Duodenal mucosa (tissue), 2 donors: Measurements from ENCODE around the gene ARMC9.
"Not testable (repeated sequence)": the region's sequence is repeated elsewhere in the genome, so short reads cannot be mapped to it uniquely, and the experiment has no call there.

Experiments used
- H3K27ac ChIP-seq: one replicate; pipeline ENCODE4 v1.7.0; 2013; ENCODE audit warnings: low read depth, low read length
- H3K27me3 ChIP-seq, 2 donors: one replicate each; pipeline ENCODE4 v1.7.0; 2013; ENCODE audit warnings: low read length in 2 of 2, control low read depth in 1 of 2; ENCODE audit not compliant: insufficient read depth in 2 of 2, control insufficient read depth in 1 of 2
- H3K36me3 ChIP-seq, 2 donors: one replicate each; pipeline ENCODE4 v1.7.0; 2013; ENCODE audit warnings: low read length in 2 of 2, control low read depth in 1 of 2; ENCODE audit not compliant: insufficient read depth in 2 of 2, control insufficient read depth in 1 of 2
- H3K4me1 ChIP-seq, 2 donors: one replicate each; pipeline ENCODE4 v1.7.0; 2013; ENCODE audit warnings: low read length in 2 of 2, control low read depth in 1 of 2; ENCODE audit not compliant: insufficient read depth in 2 of 2, control insufficient read depth in 1 of 2
- H3K4me3 ChIP-seq, 2 donors: one replicate each; pipeline ENCODE4 v1.7.0; 2013; ENCODE audit warnings: low read length in 2 of 2, low read depth in 1 of 2
- H3K9ac ChIP-seq, 2 donors: one replicate each; pipeline ENCODE4 v1.7.0; 2013; ENCODE audit warnings: low read length in 2 of 2, low read depth in 1 of 2
- H3K9me3 ChIP-seq, 2 donors: one replicate each; pipeline ENCODE4 v1.7.0; 2013; ENCODE audit warnings: low read length in 2 of 2, control low read depth in 1 of 2; ENCODE audit not compliant: control insufficient read depth in 1 of 2

ARMC9 gene

DNA sequence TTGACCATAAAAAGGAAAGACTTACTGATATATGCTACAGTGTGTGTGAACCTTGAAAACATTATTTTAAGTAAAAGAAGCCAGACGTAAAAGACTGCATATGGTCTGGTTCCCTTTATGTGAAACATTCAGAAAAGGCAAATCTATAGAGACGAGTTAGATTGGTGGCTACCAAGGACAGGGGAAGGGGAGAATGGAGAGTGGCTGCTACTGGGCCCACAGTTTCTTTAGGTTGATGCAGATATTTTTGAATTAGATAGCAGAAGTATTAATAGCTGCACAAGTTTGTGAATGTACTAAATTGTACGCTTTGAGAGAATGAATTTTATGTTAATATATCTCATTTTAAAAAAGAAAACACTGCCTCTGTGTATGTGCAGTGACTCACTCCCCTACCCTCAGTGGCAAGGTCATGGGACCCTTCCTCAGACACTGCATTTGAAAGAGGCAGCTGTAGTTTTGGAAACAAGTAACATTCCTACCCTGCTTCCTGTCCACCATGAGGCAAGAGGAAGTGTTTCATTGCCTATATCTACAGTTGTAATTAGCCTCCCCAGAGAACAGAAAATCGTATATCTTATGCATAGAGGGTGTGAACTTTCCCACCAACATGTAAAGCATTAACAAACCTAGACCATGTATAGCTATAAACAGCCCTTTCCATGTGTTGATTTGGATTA, 29.8 kb upstream of the ARMC9 start:
- Histone ChIP-seq H3K36me3 (peaks cover 40 to 60% of the 10 kb centered on the region in 2 donors), H3K27ac (no peak overlapping the region), H3K27me3 (no peaks in the 10 kb centered on the region), H3K9ac (no peak overlapping the region), H3K4me1 (peaks cover 0 to 6% of the 10 kb centered on the region in 2 donors), H3K4me3 (no peak overlapping the region), H3K9me3 (no peaks in the 10 kb centered on the region)

DNA sequence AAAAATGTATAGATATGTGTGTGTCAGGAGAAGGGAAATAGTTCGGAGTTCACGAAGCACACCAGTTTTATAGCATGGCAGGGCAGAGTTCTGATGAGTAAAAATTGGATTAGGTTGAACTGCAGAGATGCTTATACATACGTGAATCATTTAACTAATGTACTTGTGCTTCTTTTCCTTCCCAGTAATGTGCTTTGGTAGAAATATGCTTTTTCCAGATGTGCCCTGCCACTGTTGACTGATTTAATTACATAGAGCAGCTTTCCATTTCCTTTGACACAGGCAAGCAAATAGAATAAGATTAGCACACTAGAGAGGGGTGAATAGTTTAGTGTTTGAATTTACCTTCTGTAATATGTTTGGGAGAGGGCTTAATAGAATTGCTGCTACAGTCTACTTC, 28.9 kb upstream of the ARMC9 start:
- Histone ChIP-seq H3K36me3 (peaks cover 40 to 61% of the 10 kb centered on the region in 2 donors), H3K27me3 (no peaks in the 10 kb centered on the region), H3K4me3 (no peak overlapping the region), H3K27ac (no peak overlapping the region), H3K9me3 (no peaks in the 10 kb centered on the region), H3K4me1 (peaks cover 0 to 6% of the 10 kb centered on the region in 2 donors), H3K9ac (no peak overlapping the region)

DNA sequence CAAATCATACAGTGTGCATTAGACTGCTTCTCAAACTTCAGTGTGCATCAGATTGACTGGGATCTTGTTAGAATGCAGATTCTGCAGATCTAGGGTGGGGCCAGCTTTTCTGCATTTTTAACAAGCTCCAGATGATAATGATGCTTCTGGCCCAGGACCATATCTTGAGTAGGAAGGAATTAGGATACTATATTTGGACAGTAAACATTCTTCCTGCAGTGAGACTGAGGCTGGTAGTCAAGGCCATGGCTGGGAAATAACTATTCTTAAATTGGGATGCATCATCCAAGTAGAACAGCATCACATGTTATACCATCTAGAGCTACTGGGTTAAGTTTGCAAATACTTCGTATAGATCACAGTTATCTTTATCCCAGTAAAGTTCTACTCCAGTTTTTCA, 28.4 kb upstream of the ARMC9 start:
- no peak overlapping the region for H3K4me3 ChIP-seq
- no peak overlapping the region for H3K9ac ChIP-seq
- H3K9me3 ChIP-seq = no peaks in the 10 kb centered on the region
- H3K27ac ChIP-seq = no peak overlapping the region
- peaks cover 0 to 6% of the 10 kb centered on the region in 2 donors for H3K4me1 ChIP-seq
- no peaks in the 10 kb centered on the region for H3K27me3 ChIP-seq
- peaks cover 40 to 66% of the 10 kb centered on the region in 2 donors for H3K36me3 ChIP-seq

DNA sequence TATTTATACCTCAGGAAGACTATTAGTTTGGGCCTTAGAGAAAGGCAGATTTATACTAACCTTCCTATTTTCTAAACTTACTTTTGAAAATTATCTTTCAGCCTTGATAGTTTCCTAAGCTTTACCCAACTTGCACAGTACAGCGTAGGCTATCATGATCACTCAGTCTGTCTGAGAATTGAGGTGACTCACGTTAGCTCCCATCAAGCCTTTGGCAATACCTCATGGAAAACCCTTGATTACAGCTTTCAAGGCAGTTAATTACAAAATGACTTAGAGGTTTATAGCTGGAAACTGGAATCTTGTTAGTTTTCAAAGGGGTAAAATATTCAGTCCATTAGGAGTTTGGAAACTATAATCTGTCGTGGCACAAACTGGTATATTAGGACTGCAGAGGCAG, 26.4 kb upstream of the ARMC9 start:
- Histone ChIP-seq H3K4me1 (peaks cover 0 to 6% of the 10 kb centered on the region in 2 donors), H3K4me3 (no peak overlapping the region), H3K27ac (no peak overlapping the region), H3K9ac (no peak overlapping the region), H3K36me3 (peaks cover 28 to 52% of the 10 kb centered on the region in 2 donors), H3K27me3 (no peaks in the 10 kb centered on the region), H3K9me3 (no peaks in the 10 kb centered on the region)

DNA sequence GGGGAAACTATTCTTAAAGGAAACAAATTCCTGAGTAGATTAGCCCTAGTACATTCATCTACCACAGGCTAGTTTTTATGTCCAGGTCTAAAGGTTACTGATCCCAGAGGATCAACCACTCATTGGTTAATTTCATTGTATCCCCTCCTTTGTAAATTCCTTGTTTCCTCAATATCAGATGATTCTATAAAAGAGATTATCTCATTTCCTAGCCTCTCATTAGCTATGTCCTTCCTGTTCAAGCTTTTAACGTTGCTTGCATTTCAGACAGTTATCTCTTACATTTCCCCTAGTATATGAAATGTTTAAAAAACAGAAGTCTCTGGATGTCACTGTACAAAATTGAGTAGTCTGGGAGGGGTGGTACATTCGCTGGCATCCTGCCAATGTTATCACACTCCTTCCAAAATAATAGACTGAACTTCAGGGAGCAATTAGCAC, 24.2 kb upstream of the ARMC9 start:
- Histone ChIP-seq H3K4me1 (peaks cover 0 to 3% of the 10 kb centered on the region in 2 donors), H3K27ac (no peak overlapping the region), H3K27me3 (no peaks in the 10 kb centered on the region), H3K9me3 (no peaks in the 10 kb centered on the region), H3K9ac (no peak overlapping the region), H3K36me3 (peaks cover 23 to 39% of the 10 kb centered on the region in 2 donors), H3K4me3 (no peak overlapping the region)

DNA sequence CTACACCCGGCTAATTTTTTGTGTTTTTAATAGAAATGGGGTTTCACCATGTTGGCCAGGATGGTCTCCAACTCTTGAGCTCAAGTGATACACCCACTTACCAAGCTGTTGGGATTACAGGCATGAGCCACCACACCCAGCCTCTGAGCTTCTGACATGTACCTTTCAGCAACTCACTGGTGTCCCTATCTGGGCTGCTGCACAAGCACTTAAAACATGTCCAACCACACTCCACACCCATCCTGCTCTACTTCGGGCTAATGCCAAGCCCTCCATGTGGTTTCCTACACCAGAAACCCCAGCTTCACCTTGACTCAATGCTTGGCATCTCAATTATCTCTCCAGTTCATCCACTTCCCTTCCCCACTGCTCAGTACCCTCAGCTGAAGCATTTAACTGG, 22.4 kb upstream of the ARMC9 start:
- peaks cover 13 to 28% of the 10 kb centered on the region in 2 donors for H3K36me3 ChIP-seq
- H3K4me3 ChIP-seq = no peak overlapping the region
- H3K27ac ChIP-seq = no peak overlapping the region
- H3K9ac ChIP-seq = no peak overlapping the region
- H3K9me3 ChIP-seq = no peaks in the 10 kb centered on the region
- H3K27me3 ChIP-seq = no peaks in the 10 kb centered on the region
- H3K4me1 ChIP-seq = peaks cover 9 to 12% of the 10 kb centered on the region in 2 donors

DNA sequence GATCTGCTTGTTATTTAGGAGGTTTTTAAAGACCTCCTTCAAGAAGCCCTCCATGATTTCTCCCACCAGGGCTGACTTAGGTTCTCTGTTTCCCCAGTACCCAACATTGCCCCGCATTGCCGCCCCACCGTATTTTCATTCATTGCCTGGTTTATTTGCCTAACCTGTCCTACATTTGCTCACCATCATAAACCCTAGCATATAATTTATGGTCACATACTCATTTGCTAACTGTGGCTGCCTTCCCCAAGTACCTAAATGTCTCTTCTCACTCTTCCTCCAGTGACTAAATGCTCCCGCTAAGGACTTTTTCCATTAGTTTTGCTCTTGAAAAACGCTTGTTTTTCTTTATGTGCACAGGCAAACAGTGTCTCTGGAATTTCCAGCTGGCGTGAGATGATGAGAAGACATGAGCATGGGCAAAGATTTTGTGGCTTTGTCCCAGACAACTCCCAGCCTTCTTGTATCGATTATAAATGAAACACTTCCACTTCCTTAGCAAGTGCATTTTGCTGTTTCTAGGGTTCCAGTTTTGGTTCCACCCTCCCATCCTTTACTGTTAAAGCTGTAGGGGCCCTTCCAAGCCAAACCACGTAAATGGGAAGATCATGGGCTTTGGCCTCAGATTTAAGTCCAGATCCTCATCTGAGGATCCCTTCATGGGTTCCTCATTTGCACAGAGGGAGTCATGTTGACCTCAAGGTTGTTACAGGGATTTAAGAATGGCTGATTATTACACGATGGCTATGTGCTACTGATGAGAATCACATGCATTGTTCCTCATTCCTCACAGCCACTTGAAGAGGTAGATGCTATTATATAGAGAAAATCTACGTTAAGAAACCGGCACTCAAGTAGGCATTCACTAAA, 21.0 kb upstream of the ARMC9 start:
- Histone ChIP-seq H3K27me3 (no peaks in the 10 kb centered on the region), H3K4me3 (no peak overlapping the region), H3K4me1 (peaks cover 12 to 14% of the 10 kb centered on the region in 2 donors), H3K9ac (no peak overlapping the region), H3K36me3 (peaks cover 5 to 20% of the 10 kb centered on the region in 2 donors), H3K9me3 (no peaks in the 10 kb centered on the region), H3K27ac (no peak overlapping the region)

DNA sequence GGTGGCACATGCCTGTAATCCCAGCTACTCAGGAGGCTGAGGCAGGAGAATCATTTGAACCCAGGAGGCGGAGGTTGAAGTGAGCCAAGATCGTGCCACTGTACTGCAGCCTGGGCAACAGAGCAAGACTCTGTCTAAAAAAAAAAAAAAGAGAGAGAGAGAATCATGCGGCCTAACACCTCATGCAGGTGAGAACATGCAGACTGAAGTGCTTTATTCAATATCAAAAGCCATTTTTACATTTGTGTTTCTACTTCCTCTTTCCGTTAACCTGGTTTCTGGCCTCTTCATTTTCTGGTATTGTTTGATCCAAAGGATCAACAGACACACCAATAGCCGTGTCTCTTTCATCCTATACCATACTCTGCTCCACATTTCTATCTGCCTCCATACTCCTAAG, 19.6 kb upstream of the ARMC9 start:
- not testable (repeated sequence) for H3K27me3 ChIP-seq, H3K9me3 ChIP-seq, H3K4me3 ChIP-seq, H3K27ac ChIP-seq, H3K36me3 ChIP-seq, H3K9ac ChIP-seq
- H3K4me1 ChIP-seq = peaks cover 12 to 17% of the 10 kb centered on the region in 2 donors

DNA sequence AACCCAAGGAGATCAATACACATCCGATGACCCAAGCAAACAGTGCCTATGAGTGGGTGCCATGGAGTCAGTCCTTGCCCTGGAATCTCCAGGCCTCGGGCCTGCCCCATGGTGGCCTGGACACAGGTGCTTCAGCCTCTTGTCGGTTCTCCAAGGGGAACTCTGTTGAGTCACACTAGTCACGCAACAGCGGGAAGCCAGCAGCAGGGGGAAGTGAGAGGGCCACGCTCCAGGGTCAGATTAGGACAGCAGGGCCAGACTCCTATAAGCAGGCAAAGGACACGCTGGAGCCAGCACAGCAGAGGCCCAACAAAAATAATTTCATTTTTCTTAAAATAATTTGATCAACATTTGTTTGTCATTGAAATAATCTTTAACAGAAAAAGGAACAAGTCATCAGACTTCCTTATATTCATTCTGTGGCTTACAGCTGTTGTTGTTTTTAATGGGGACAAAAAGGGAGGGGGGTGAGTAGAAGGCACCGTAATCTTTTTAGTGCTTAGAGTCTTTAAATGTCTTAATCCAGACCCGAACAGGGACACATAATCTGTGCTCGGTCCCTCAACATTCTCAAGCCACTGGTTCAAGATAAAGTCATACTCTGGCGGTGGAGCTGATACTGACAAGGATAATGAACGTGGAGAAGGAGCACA, 16.4 kb upstream of the ARMC9 start:
- no peaks in the 10 kb centered on the region for H3K36me3 ChIP-seq
- no peak overlapping the region for H3K4me3 ChIP-seq
- no peak overlapping the region for H3K27ac ChIP-seq
- H3K9me3 ChIP-seq = no peaks in the 10 kb centered on the region
- H3K4me1 ChIP-seq = peaks cover 12 to 17% of the 10 kb centered on the region in 2 donors
- no peaks in the 10 kb centered on the region for H3K27me3 ChIP-seq
- H3K9ac ChIP-seq = no peak overlapping the region

DNA sequence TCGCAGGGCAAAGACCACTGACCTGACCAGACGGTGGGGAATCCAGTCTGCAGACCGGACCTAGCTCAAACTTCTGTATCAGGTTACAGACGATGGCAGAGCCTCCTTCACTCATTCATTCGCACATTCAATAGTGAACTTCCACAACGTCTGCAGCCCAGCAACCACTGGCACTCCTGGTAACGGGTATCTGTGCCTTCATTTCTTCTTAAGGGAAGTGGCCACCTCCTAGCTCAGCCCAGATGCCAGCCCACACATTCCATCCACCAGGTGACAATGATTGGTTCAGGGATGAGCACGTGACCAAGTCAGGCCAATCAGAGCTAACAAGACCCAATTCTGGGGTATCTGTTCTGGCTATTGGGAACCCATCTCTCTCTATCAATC, 15.9 kb upstream of the ARMC9 start:
- H3K4me1 ChIP-seq = peaks cover 15 to 21% of the 10 kb centered on the region in 2 donors
- no peaks in the 10 kb centered on the region for H3K27me3 ChIP-seq
- H3K9me3 ChIP-seq = no peaks in the 10 kb centered on the region
- H3K27ac ChIP-seq = no peak overlapping the region
- H3K36me3 ChIP-seq = no peaks in the 10 kb centered on the region
- H3K4me3 ChIP-seq = no peak overlapping the region
- no peak overlapping the region for H3K9ac ChIP-seq
